HG02885 (cell line): ENCODE results near the gene CDH4.

ENCODE experiments used
- ATAC-seq: cut with Tn5 transposase; IDR thresholded peaks from one replicate; pipeline ENCODE4 v1.9.1; 2021; ENCODE audit warnings: mild to moderate bottlenecking; ENCODE audit not compliant: unreplicated experiment, poor library complexity

Gene CDH4

DNA sequence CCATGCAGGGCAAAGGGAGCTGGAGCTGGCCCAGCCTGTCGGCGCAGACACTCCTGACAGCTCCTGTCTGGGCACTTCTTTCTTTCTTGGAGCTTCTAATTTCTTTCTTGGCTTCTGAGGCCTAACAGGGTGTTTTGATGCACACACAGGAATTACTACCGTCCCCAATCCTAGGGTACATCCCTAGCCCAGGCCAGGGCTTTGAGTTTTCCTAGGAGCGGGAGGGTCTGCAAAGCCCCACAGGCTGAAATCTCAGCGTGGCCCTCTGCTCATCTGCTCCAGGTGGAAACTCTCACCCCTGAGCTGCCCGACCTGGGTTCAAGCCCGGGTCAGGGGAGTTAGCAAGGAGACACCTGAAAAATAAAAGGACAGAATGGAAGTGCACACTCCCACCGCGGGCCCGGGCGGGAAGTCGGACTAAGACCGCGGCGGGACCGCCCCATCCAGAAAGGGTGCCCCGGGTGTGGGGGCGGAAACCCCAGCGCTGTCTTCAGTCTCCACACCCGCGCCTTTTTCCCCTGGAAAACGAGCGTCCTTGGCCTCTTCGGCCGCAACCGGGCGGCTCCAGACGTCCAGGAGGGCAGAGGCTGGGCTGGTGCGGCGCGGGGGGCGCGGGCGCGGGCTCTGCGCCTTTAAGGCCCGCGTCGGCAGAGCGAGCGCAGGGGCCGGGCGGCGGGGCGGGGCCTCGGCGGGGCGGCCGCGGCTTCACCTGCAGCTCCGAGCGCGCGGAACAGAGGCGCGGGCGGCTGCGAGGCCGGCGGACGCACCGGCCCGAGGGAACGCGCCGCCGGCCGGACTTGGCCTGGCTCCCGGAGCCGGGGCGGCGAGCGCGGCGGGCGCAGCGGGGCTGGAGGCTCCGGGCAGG is at the start of gene CDH4:
Gene CDH4, plus strand, starts transcription at position 733 of the 865 bp plus-strand sequence.
- no peak for ATAC-seq

DNA sequence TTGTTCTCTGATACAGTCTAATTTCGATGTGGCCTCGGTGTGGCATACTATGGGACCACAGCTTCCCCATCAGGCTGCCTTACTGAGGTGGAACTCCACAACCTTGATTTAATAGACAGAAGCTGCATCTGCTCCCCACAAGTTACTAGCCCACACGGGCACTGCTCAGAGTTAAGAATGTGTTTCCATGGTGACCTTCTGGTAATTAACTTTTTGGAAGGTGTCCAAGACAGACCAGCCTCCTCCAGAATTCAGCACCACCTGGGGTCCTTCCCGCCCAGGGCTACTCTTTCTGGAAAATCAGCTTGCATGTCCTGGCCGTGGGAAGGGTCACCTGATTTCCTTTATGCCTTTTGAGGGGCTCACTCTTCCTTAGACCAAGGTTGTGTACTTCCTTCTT is 48.7 kb upstream of the CDH4 start:
- ATAC-seq, result no peak

DNA sequence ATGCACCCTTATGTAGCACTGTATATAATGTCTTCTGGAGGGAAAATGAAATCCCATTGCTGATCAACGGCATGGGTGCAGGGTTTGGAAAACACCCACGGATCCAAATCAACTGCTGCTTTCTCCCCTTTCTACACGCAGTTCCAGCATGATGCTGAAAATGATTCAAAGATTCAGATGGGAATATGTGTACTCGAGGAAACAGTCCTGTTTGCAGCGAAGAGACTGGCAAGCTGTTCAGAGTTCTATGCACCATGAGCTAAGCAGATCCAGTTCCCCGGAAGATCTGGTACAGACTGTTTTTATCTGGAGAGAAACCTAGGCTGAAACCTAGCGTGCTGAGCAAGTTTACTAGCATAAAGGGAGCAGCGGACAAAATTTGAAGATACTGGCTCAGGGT is 47.9 kb upstream of the CDH4 start:
- ATAC-seq, result no peak

DNA sequence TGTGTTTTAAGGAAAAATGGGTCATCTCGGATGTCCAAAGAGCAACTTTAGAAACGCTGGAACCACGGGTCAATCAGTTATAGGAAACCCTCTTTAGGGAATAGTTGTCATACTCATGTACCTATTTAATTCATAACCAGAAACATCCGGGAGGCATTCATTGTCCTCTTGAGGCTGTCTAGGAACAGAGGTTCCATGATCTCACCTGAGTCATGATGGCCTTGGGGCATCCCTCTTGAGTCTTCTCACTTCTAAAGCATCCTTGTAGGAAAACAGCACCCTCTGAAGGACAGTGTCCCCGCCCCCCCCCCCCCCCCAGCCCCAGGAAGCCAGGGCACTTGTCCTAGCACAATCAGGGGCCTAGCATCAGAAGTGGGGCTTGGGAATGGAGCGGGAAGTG is 46.3 kb upstream of the CDH4 start:
- ATAC-seq, result no peak

DNA sequence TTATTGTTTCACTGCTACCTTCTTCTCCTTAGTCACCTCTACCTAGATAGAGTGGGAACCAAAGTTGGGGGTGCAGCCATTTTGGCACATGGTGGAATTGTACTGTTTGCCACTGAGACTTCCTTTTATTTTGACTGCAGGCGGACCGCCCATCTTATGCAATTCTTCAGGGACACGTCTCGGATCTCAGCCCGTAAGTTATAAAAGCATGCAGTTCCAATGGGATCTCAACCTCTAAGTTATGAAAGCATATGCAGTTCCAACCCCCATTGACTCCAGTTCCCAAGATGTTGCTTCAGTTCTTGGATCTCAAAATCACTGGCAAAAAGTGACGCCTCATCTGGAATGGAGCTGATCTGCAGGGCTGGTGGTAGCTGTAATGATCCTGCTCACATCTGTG is 41.2 kb upstream of the CDH4 start:
- ATAC-seq, result no peak

DNA sequence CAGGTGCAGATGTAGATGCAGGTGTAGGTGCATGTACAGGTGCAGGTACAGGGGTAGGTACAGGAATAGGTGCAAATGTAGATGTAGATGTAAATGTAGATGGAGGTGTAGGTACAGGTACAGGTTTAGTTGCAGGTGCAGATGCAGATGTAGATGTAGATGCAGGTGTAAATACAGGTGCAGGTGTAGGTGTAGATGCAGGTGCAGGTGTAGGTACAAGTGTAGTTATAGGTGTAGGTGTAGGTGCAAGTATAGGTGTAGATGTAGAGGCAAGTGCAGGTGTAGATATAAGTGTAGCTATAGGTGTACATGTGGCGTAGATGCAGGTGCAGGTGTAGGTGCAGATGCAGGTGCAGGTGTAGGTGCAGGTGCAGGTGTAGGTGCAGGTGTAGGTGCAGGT is 34.2 kb upstream of the CDH4 start:
- ATAC-seq, result no peak

DNA sequence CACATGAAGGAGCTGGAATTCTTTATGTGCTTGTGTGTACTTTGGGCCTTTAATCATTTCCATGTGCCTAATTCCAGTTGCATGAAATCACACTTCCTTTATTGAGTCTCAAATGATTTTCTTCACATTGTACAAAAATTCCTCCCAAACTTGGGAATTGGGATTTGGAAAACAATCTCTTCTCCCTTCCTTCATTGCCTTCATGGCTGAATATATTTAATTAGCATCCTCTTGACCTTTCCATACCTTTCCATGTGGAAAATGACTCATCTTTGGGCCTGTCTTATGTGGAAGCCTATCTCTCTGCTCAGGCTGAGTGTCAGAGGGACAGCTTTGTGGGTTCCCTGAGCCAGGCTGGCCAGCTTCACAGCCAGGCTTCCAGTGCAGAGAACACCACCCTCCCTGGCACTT is 33.0 kb upstream of the CDH4 start:
- no peak for ATAC-seq

DNA sequence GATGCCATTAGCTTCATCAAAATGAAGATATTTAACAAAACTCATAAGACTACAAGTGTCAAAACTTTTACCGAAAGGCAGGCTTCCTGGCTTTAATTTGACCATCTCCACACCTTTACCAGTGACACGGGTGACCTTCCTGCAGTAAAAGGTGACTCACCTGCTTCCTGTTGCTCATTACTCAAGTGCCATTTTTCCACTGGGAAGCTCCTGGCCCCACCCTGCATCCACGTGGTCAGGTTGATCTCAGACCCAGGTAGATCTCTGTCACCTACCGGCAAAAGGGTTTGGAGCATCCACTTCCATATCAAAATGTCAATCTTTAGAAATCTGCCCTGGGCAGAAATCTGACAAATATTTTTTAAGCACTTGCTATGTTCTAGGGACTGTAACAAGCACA is 31.9 kb upstream of the CDH4 start:
- ATAC-seq, result no peak

DNA sequence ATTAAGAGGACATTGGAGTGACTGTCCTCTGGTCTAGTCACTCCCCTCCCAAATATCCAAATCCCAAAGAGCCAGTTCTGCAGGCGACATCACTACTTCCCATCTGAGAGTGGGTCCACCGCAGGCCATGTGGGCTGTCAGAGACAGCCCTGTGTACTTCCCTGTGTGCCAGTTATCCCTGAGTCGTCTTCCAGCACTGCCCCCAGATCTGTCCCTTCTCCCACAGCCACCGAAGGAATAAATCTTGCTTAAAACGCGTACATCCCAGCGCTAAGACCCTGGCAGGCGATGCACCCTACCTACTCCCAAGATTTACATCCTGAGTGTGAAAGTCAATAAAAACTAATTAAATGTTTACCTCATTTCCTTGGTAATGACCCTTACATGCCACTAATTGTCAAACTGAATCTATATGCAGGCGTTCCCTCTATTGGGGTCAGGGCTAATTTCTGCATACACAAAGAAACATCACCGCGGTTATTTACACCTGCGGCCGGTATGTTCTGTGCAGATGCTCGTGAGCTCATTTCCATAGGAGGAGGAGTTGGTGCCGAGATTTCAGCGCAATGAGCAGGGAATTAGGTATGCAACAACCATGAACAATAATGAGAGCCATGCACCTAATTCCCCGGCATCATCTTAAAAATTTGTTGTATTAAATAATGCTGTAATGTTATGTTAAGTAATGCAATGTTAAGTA is 31.3 kb upstream of the CDH4 start:
- ATAC-seq, result no peak

DNA sequence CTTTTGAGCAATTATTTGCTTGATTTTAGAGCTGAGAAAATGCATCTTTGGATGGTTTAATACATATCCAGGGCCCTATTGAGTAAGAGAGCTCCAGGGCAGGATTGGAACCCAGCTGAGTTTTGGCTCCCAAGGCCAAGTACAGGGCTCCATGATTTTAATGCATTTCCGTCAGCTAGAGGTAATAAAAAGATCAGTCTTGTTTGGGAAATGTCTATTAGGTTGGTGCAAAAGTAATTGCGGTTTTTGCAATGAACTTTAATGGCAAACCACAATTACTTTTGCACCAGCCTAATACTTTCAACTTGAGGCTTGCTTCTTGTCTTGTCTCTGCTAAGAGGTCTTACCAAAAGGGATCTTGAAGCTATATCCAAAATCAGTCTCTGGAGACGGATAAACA is 29.4 kb upstream of the CDH4 start:
- no peak for ATAC-seq

DNA sequence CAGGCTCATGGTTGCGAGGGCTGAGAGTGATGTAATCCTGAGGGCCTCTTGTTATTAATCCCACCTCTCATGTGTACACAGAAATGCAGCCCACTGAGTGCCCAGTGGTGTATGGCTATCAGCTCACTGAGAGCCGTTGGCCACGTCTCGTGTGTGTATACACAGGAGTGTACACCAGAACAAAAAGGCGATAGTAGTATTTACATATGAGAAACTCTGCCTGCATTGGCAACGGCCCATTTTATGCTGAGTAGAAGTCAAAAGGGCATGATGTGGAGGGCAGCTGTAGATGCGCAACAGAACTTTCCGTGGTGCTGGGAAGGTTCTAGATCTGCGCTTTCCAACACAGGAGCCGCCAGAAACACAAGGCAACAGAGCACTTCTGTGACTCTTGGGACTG is 28.9 kb upstream of the CDH4 start:
- no peak for ATAC-seq

DNA sequence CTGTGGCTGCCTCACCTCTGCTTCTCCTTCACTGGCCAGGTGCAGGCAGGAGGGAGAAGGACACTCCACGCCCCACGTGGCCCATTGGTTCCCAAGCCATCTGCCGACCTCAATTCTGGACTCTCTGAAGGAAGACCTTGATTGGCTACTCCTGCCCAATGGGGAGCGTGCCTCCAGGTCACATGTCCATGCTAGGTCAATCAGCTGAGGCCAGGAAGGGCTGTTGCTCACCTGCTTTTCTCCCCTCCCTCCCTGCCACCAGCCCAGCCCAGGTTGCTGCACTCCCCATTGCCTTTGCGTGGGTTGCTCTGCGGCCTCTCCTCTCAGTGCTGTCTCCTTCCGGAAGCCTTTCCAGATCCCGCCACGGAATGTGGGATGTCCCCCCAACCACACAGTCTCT is 21.9 kb upstream of the CDH4 start:
- ATAC-seq, result no peak

DNA sequence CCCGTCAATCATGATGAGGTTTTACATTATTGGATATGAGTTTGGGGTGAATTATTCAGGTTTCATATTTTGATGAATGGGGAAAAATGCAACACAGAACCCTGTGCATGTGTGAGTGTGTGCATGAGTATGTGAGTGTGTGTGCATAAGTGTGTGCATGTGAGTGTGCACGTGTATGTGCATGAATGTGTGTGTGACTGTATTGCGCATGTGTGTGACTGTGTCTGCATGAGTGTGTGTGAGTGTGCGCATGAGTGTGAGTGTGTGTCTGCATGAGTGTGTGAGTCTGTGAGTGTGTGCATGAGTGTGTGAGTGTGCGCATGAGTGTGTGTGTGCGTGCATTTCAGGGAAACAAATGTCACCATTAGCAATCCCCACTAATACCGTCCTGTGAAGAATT is 18.5 kb upstream of the CDH4 start:
- ATAC-seq, result no peak

DNA sequence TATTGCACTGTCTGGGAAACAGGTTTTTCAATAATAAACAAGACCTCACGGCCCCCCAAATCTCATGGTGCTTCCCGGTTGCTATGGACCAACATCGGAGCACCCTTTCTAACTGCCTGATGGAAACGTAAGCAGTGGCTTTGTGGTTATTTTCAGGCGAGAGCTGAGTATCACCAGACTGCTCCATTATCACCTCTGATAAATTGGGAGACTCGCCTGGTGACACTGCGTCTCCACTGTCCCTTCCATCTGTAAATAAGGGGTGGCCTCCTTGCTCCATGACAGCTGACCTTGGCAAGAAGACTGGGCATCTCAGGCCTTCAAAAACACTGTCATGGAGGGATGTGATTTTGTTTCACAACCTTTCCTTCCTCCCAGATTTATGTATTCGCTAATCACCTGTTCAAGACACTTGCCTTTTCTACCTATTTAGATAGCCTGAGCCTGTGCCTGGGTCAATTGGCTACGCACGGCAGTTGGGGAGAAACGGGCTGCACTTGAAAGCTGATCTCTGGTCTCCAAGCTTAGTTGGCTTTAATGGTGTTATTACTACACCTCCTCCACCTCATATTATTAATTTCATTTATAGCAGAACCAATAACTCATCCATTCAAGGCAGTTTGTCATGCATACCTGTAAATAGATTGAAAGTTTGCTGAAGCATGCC is 17.7 kb upstream of the CDH4 start:
- no peak for ATAC-seq

DNA sequence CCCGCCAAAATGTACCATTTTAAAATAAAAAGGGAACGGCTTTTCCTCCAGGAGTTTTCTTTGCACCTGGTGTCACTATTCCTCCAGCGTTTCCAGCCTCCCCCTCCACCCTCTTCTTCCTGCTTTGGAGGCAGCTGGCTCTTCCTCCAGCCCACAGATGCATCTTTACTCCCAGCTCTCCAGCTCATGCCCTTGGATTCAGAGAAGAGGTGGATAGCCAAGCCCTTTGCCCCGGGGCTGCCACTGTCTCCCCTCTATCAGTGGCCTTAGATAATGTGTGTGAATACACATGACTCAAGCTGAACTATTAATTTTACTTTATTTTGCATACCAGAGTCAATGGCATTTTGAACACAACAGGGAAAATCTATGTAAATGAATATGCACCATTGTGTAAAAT is 15.3 kb upstream of the CDH4 start:
- no peak for ATAC-seq

DNA sequence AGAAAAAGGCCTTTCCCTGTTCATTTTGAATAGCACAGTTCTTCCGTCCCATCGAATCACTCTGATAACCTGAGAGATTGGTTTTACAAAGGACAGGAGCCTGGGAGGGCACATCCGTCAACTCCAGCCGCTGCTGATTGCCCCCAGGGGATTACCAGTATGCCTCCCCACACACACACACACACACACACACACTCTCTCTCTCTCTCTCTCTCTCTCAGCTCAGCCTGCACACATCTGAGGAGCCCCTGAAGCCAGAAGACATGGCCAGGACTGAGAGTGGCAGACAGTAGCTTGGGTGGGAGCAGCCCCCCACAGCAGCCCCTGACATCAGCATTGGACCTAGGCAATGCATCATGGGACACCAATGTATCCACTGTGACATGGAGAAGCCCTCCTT is 13.2 kb upstream of the CDH4 start:
- ATAC-seq, result no peak

DNA sequence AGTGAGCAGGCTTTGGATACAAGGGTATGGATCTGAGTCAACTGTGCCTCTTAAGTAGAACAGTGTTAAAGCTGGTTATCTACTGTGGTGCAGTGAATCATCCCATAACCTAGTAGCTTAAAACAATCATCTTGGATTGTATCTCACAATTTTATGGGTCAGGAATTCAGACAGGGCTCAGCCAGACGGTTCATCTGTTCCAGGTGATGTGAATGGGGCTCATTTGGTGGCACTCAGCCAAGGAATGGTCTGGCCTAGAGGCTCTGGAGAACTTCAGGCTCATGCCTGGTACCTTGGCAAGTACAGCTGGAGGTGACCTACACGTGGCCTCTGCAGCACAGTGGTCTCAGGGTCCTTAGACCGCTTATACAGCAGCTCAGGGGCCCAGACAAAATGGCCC is 11.2 kb upstream of the CDH4 start:
- no peak for ATAC-seq

DNA sequence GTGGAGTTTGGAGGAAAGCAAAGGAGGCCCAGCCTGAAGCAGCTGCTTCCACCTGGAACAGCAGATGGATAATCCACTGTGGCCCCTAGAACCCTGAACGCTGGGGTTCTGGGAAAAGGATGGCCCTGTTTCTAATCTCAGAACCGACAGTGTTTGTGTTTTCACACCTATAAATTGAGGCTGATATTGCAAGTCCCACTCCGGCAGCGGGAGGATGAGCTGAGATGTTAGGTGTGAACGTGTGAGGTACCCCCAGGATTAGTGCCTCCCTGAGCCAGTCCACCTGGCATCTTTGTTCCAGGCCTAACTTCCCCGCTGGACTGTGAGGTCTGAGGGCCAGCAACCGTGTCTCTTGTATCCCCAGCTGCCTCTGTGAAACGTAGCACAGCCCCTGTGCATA is 7.8 kb upstream of the CDH4 start:
- ATAC-seq, result no peak

DNA sequence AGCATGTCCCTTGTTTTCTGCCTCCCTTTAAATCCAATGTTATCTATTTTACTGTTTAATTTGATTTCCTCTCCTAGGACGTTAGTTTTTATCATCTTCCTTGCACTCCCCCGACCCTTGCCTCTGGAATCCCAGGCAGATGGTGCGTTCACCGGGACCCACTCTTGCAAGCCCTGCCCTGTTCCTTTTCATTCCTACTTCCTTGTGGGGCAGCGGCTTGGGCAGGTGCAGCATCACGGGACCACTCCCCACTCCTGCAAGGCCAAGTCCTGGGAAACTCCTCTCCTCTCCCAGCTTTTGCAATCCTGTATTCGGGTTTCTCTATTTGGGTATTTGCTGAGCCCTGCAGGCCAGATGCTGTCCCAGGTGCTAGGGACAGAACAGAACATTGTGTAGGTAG is 5.8 kb upstream of the CDH4 start:
- no peak for ATAC-seq

DNA sequence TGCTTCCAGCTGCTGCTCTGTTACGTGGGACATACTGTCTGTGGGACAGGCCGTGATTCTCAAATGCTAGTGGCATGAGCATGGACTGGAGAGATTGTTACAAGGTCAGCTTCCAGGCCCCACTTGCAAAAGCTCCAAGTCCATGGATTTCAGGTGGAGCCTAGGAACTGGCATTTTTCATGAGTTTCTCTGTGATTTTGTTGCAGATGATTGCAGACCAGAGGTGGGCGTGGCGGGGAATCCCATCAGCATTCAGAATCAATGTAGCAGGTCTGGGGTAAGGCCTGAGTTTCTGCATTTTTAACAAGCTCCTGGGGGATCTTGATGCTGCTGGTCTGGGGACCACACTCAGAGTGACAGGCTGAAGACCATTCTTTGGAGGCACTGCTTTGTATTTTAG is 2.4 kb upstream of the CDH4 start:
- no peak for ATAC-seq

DNA sequence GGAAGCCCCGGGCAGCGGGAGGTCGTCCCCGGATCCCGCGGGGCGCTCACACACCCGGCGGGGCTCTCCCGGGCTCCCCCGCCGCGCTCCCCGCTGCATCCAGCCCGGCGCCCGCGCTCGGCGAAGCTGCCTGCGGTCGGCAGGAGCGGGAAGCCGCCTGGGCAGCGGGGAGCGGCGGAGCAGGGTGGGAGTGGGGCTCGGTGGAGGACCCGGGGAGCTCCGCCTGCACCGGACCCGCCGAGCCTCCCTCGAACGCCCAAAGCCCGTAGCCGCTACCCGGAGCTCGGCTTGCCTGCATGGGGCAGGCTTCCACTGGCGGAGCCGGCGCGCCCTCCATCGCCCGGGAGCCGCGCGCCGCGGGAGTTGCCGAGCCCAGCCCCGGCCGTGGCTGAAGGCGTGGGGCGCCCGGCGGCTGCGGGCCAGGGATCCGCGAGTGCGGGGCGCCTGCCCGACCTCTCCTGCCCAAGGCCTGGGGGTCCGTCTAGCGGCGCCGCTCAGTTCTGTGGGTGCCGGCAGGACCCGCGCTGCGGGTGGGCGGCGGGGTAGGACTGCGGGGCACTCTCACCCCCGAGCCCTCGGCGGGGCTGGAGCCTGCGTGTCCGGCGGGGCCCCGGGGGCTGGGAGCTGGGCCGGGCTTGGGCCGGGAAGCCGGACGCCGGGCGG is 671 bp downstream of the CDH4 start:
- ATAC-seq, result no peak
